Skeletal muscle satellite cell (primary cell): ENCODE results near the gene SPTAN1.

Source experiments
- H3K27me3 ChIP-seq: 2 replicates; pipeline ENCODE4 v1.7.0; 2013; ENCODE audit warnings: low read length; ENCODE audit not compliant: control insufficient read depth, insufficient read depth
- H3K36me3 ChIP-seq: 2 replicates; pipeline ENCODE4 v1.7.0; 2013; ENCODE audit warnings: mild to moderate bottlenecking, control low read depth, low read length; ENCODE audit not compliant: insufficient read depth
- H3K4me1 ChIP-seq: 2 replicates; pipeline ENCODE4 v1.7.0; 2013; ENCODE audit warnings: low read length; ENCODE audit not compliant: control insufficient read depth, insufficient read depth
- H3K4me2 ChIP-seq: 2 replicates; pipeline ENCODE4 v1.7.0; 2013; ENCODE audit warnings: mild to moderate bottlenecking, low read length
- H3K4me3 ChIP-seq: 2 replicates; pipeline ENCODE4 v1.7.0; 2013; ENCODE audit warnings: low read length
- H3K9ac ChIP-seq: 2 replicates; pipeline ENCODE4 v1.7.0; 2013; ENCODE audit warnings: mild to moderate bottlenecking, low read depth, low read length, moderate library complexity
- H3K9me3 ChIP-seq: replicated peaks from 2 replicates; pipeline ENCODE4 v1.7.0; 2013; ENCODE audit warnings: mild to moderate bottlenecking, control low read depth, low read length

Gene SPTAN1

DNA sequence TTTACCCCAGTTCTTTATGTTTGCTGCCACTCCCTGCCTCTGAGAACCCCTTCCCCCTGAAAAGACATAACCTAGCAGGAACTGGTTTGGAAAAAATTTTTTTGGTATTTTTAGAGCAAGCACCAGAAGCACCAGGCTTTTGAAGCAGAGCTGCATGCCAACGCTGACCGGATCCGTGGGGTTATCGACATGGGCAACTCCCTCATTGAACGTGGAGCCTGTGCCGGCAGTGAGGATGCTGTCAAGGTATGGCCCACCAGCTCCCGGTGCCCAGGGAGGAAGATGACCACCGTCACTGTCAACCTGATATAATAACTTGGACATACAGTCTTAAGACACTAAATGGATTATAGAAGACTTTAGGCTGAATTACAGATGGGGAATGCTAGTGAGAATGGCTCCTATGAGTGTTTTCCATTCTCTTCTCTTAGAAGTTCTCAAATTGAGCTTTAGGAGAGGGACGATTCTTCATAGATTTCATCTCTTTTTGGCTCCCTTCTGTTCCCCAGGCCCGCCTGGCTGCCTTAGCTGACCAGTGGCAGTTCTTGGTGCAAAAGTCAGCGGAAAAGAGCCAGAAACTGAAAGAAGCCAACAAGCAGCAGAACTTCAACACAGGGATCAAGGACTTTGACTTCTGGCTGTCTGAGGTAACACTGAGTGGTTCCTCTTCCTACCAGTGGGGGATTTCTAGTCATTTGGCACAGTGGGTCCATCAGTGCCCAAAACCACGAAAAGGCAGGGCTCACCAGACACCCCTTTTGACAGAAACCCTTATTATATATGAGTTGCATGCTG lies 59.4 kb downstream of the SPTAN1 start:
- no peak overlapping the region for H3K4me2 ChIP-seq
- no peak overlapping the region for H3K9ac ChIP-seq
- peaks cover 93% of the 10 kb centered on the region for H3K36me3 ChIP-seq
- H3K27me3 ChIP-seq, result no peaks in the 10 kb centered on the region
- H3K4me1 ChIP-seq, result peaks cover 11% of the 10 kb centered on the region
- H3K4me3 ChIP-seq, result no peak overlapping the region
- H3K9me3 ChIP-seq, result no peaks in the 10 kb centered on the region

DNA sequence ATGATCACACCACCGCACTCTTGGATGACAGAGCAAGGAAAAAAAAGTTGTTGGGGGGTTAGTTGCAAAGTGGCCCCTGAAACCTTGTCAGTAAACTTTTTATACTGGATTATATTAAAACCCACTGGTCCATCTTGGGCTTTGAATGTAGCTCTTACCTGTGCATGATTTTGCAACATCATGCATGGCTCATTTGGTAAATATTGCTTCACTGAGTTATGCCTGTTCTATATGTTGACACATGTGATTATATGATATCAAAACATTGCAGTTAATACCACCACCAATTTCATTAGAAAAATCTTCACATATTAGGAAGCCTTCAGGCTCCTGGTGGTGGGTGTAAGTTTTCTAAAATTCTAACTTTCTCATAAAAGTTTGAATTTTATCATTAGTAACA lies 62.3 kb downstream of the SPTAN1 start:
- H3K4me1 ChIP-seq, result no peaks in the 10 kb centered on the region
- no peaks in the 10 kb centered on the region for H3K9me3 ChIP-seq
- no peak overlapping the region for H3K4me3 ChIP-seq
- no peak overlapping the region for H3K4me2 ChIP-seq
- no peaks in the 10 kb centered on the region for H3K27me3 ChIP-seq
- no peak overlapping the region for H3K9ac ChIP-seq
- peaks cover 91% of the 10 kb centered on the region for H3K36me3 ChIP-seq

DNA sequence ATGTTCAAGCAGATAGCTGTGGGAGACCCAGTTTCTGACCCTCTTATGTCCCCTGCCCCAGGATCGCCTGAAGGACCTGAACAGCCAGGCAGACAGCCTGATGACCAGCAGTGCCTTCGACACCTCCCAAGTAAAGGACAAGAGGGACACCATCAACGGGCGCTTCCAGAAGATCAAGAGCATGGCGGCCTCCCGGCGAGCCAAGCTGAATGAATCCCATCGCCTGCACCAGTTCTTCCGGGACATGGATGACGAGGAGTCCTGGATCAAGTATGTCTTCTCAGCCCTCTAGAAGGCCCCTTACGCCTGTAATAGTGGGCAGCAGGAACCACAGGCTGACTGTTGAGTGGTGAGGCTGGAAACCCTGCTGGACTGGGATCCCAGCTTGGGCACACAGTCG lies 63.2 kb downstream of the SPTAN1 start:
- no peaks in the 10 kb centered on the region for H3K9me3 ChIP-seq

DNA sequence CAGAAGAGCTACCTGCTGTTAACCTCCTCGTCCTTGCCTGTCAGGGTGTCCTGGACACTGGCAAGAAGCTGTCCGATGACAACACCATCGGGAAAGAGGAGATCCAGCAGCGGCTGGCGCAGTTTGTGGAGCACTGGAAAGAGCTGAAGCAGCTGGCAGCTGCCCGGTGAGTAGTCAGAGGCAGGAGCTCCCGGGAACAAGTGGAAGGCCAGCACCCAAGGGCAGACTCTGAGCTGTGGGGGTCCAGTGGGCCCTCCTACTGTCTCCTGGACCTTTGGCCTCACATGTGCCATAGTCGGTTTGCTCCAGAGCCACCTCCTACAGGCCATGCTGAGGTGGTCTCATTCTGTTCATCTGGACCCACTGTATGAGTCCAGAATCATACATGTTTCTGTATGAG lies 65.6 kb downstream of the SPTAN1 start:
- no peak overlapping the region for H3K4me2 ChIP-seq
- H3K4me3 ChIP-seq, result no peak overlapping the region
- no peaks in the 10 kb centered on the region for H3K9me3 ChIP-seq
- no peaks in the 10 kb centered on the region for H3K4me1 ChIP-seq
- H3K27me3 ChIP-seq, result no peaks in the 10 kb centered on the region
- no peak overlapping the region for H3K9ac ChIP-seq
- H3K36me3 ChIP-seq, result peaks cover 87% of the 10 kb centered on the region

More for the DNA sequence above, 63.2 kb downstream of the SPTAN1 start:
- Histone ChIP-seq H3K9ac (no peak overlapping the region), H3K4me3 (no peak overlapping the region), H3K27me3 (no peaks in the 10 kb centered on the region), H3K4me2 (no peak overlapping the region), H3K4me1 (no peaks in the 10 kb centered on the region), H3K36me3 (peaks cover 90% of the 10 kb centered on the region)

GRCh38 chr9:128619127-128619526 lies 66.7 kb downstream of the SPTAN1 start:
- H3K4me3 ChIP-seq, result no peak overlapping the region
- no peaks in the 10 kb centered on the region for H3K9me3 ChIP-seq
- H3K9ac ChIP-seq, result no peak overlapping the region
- H3K4me1 ChIP-seq, result no peaks in the 10 kb centered on the region
- no peak overlapping the region for H3K4me2 ChIP-seq
- H3K36me3 ChIP-seq, result peaks cover 79% of the 10 kb centered on the region
- no peaks in the 10 kb centered on the region for H3K27me3 ChIP-seq

DNA sequence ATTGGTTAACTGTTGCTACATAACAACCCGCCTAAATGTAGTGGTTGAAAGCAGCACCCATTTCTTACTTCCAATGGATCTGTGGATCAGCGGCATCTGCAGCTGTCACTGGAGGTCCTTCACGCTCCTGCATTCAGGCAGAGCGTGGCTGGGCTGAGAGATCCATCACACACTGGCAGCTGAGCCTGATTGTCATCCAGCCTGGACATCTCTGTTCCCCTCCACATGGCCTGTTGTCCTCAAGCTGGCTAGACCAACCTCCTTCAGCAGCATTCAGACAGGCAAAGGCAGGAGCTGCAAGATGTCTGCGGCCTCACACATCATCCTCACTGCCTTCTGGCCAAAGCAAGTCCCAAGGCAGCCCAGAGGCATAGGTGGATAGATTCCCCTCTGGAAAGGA lies 67.4 kb downstream of the SPTAN1 start:
- no peak overlapping the region for H3K9ac ChIP-seq
- H3K4me3 ChIP-seq, result no peak overlapping the region
- no peaks in the 10 kb centered on the region for H3K9me3 ChIP-seq
- H3K4me1 ChIP-seq, result no peaks in the 10 kb centered on the region
- peaks cover 79% of the 10 kb centered on the region for H3K36me3 ChIP-seq
- no peak overlapping the region for H3K4me2 ChIP-seq
- H3K27me3 ChIP-seq, result no peaks in the 10 kb centered on the region

DNA sequence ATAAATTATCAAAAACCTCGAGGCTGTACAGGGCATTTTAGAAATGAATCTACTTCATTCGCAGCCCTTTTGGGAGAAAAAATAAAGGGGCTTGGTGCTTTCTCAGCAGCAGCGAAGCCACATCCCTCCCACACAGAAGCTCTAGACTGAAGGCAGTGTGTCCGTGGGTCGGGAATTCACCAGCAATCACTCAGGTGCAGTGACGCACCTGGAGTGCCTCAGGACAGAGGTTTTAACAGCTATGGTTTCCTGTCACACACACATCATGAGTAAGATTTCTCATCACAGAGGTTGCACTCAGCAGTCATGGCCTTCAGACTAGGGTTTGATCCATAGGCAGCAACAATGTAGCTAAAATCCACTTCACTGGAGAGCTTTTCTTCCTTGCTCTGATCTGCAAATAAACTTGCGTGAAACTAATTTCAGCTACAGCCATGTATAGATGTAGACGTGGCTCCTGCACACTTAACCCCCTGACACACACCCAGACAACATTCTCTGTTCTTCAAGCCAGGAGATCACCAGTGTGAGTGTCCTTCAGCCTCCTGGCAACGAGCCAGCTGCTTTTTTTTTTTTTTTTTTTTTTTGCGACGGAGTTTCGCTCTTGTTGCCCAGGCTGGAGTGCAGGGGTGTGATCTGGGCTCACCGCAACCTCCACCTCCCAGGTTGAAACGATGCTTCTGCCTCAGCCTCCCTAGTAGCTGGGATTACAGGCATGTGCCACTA lies 69.5 kb downstream of the SPTAN1 start:
- Histone ChIP-seq H3K4me1 (no peaks in the 10 kb centered on the region), H3K9me3 (no peaks in the 10 kb centered on the region), H3K9ac (no peak overlapping the region), H3K27me3 (no peaks in the 10 kb centered on the region), H3K36me3 (peaks cover 83% of the 10 kb centered on the region), H3K4me3 (no peak overlapping the region), H3K4me2 (no peak overlapping the region)

- H3K36me3 ChIP-seq, result peaks cover 85% of the 10 kb centered on the region
- H3K27me3 ChIP-seq, result no peaks in the 10 kb centered on the region
- no peak overlapping the region for H3K4me2 ChIP-seq
These were observed 72.2 kb downstream of the SPTAN1 start for GRCh38 chr9:128624566-128624965.

GRCh38 chr9:128625391-128626146 lies 73.2 kb downstream of the SPTAN1 start:
- H3K36me3 ChIP-seq, result peaks cover 88% of the 10 kb centered on the region
- H3K27me3 ChIP-seq, result no peaks in the 10 kb centered on the region
- no peaks in the 10 kb centered on the region for H3K9me3 ChIP-seq
- no peak overlapping the region for H3K4me2 ChIP-seq
- H3K9ac ChIP-seq, result no peak overlapping the region
- H3K4me1 ChIP-seq, result peaks cover 6% of the 10 kb centered on the region
- no peak overlapping the region for H3K4me3 ChIP-seq

More at GRCh38 chr9:128624566-128624965, 72.2 kb downstream of the SPTAN1 start:
- no peak overlapping the region for H3K9ac ChIP-seq
- H3K9me3 ChIP-seq, result no peaks in the 10 kb centered on the region
- H3K4me3 ChIP-seq, result no peak overlapping the region
- H3K4me1 ChIP-seq, result peaks cover 6% of the 10 kb centered on the region

- H3K27me3 ChIP-seq, result no peaks in the 10 kb centered on the region
- H3K4me1 ChIP-seq, result peaks cover 6% of the 10 kb centered on the region
- no peak overlapping the region for H3K4me3 ChIP-seq
- H3K36me3 ChIP-seq, result peaks cover 82% of the 10 kb centered on the region
- H3K9ac ChIP-seq, result no peak overlapping the region
- H3K9me3 ChIP-seq, result no peaks in the 10 kb centered on the region
- no peak overlapping the region for H3K4me2 ChIP-seq
These were observed 73.8 kb downstream of the SPTAN1 start for GRCh38 chr9:128626181-128626580.

- Histone ChIP-seq H3K4me1 (peaks cover 6% of the 10 kb centered on the region), H3K4me3 (no peak overlapping the region), H3K9ac (no peak overlapping the region), H3K36me3 (peaks cover 79% of the 10 kb centered on the region), H3K4me2 (no peak overlapping the region), H3K27me3 (no peaks in the 10 kb centered on the region), H3K9me3 (no peaks in the 10 kb centered on the region)
These were observed 74.8 kb downstream of the SPTAN1 start for GRCh38 chr9:128627127-128627715.
